Upper lobe of left lung (tissue), 6 donors: ENCODE results near the gene TXNRD2. TPM values are rescaled to one million over a fixed set of nuclear protein-coding genes. Genes with fewer than 3 reads are reported as not detected.

Experiments used
- ATAC-seq, 2 donors: fragments of 200-7000 bp; cut with Tn5 transposase; one replicate each; pipeline ENCODE4 v1.9.1; 2022; ENCODE audit warnings: mild to moderate bottlenecking in 2 of 2, moderate library complexity in 2 of 2; ENCODE audit not compliant: low FRiP score in 2 of 2
- DNase-seq, 2 donors: peaks; one replicate each; pipeline ENCODE4 v3.0.0-alpha.2; 2019 to 2020
- H3K27ac ChIP-seq, 4 donors: fragments of 200-600 bp; sonication (generic); one replicate each; pipeline ENCODE4 v1.5.1; 2016 to 2019
- H3K27me3 ChIP-seq, 4 donors: fragments of 200-600 bp; sonication (generic); one replicate each; pipeline ENCODE4 v1.5.1; 2017 to 2019
- H3K36me3 ChIP-seq, 4 donors: fragments of 200-600 bp; sonication (generic); one replicate each; pipeline ENCODE4 v1.5.1; 2016 to 2019
- H3K4me1 ChIP-seq, 4 donors: fragments of 200-600 bp; sonication (generic); one replicate each; pipeline ENCODE4 v1.5.1; 2018 to 2019
- H3K4me3 ChIP-seq, 4 donors: fragments of 200-600 bp; sonication (generic); one replicate each; pipeline ENCODE4 v1.5.1; 2017 to 2019; ENCODE audit warnings: mild to moderate bottlenecking in 2 of 4, moderate library complexity in 1 of 4
- H3K9me3 ChIP-seq, 4 donors: fragments of 200-600 bp; sonication (generic); one replicate each; pipeline ENCODE4 v1.5.1; 2018 to 2019
- EP300 ChIP-seq, 4 donors: sonication (generic); formaldehyde crosslinking; IDR thresholded peaks; one replicate each; pipeline ENCODE4 v1.5.1; 2017; ENCODE audit warnings: antibody characterized with exemption in 4 of 4, control low read depth in 2 of 4
- POLR2A ChIP-seq, 4 donors: fragments of 450-650 bp; IDR thresholded peaks; one replicate each; pipeline ENCODE4 v1.5.1; 2016 to 2017; ENCODE audit warnings: antibody characterized with exemption in 4 of 4, mild to moderate bottlenecking in 2 of 4
- POLR2AphosphoS5 ChIP-seq, 2 donors: sonication (generic); formaldehyde crosslinking; IDR thresholded peaks; one replicate each; pipeline ENCODE4 v1.5.1; 2017; ENCODE audit warnings: antibody characterized with exemption in 2 of 2
- WGBS, 2 donors: methylation state at CpG; one replicate each; pipeline ENCODE4 v1.1.5; 2017 to 2018; 5-methylcytosine and 5-hydroxymethylcytosine counted together
- total RNA-seq, 6 donors: library from RNA; depleted of rRNA in 4 of 6; stranded (reverse); fragments of >200 nt in 4 of 6; gene quantifications; one replicate each; pipeline versions ENCODE4 v1.1.0 to v1.2.1, GENCODE V29; 2016 to 2021
- TF ChIP-seq, protein P1 (sequence below), 6 experiments: fragments of 450-650 bp in 4 of 6; fragments of 200-600 bp in 2 of 6; sonication (generic) in 2 of 6; IDR thresholded peaks; one replicate each; pipeline ENCODE4 v1.5.1; 2016 to 2019; ENCODE audit warnings: antibody characterized with exemption in 6 of 6
- donor health status: DM: no; HTN: no; CAD: no; lungs with moderate emphysema.
- donor health status: DM: no; HTN: yes; CAD: no; lungs with severe emphysema.

The TXNRD2 gene
- total RNA-seq, 6 donors from 2014 or later: 29.6 to 78.6 (median 49.3) TPM

DNA sequence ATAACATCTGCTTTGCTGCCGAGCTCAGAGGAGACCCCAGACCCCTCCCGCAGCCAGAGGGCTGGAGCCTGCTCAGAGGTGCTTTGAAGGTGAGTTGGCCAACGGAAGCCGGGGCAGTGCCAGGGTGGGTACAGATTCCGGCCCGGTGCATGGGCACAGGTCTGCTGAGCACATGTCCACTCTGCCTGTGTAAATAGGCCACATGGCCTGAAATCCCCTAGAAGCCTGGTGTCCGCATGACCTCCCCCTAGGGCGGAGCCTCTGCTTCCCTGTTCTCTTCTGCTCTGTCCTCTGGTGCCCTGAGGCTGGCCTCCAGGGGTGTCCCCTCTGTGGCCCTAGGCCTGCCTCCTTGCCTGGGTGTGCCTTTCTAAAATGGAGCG lies 19.6 kb upstream of the TXNRD2 start:
- H3K27me3 ChIP-seq: no peaks in the 10 kb centered on the region
- ATAC-seq (no peak), DNase-seq (no peak)
- 92% methylated on average over 2 to 9 of the region's 9 CpGs for WGBS, 2 donors
- H3K4me1 ChIP-seq: peaks cover 14 to 48% (median 29%) of the 10 kb centered on the region in 4 donors
- peaks cover 0 to 22% (median 13%) of the 10 kb centered on the region in 4 donors for H3K36me3 ChIP-seq
- TF ChIP-seq POLR2A (IDR thresholded peaks at IDR 0.05): no peak
- no peak for TF ChIP-seq POLR2AphosphoS5 (IDR thresholded peaks at IDR 0.05)
- no peak for TF ChIP-seq EP300 (IDR thresholded peaks at IDR 0.05)
- H3K9me3 ChIP-seq: no peaks in the 10 kb centered on the region
- no peak overlapping the region for H3K27ac ChIP-seq
- H3K4me3 ChIP-seq: no peak overlapping the region

DNA sequence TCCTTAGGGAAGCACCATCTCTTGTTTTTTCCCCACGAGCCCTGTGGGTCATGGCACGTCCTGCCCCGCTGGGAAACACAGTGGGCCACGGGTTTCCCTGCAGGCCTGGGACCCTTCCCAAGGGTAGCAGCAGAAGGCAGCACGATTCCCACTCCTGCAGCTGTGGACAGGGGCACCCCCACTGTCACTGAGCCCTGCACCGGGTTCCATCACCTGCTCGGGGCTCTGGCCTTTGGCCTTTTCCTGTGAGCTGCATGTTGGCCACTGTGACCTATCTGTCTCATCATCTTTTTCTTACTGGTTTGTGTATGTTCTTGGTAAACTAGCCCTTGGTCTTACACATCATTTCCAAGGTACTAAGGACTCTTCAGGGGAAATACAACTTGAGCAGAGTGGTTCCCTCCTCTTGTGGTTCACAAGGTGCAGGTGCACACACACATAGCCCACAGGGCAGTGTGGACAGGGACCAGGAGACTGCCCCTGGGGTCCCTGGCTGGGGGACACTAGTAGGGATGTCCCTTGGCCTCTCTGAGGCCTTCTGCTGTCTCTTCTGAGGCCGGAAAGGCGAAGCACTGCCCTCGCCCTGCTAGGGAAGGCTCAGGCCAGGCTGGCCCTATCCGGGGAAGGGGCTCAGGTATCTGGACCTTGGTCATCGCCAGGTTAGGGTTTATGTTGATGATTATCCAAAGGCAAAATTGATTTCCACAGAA lies 19.0 kb upstream of the TXNRD2 start:
- TF ChIP-seq EP300 (IDR thresholded peaks at IDR 0.05) (no peak), POLR2AphosphoS5 (IDR thresholded peaks at IDR 0.05) (no peak), POLR2A (IDR thresholded peaks at IDR 0.05) (no peak)
- TF ChIP-seq, protein P1, sequence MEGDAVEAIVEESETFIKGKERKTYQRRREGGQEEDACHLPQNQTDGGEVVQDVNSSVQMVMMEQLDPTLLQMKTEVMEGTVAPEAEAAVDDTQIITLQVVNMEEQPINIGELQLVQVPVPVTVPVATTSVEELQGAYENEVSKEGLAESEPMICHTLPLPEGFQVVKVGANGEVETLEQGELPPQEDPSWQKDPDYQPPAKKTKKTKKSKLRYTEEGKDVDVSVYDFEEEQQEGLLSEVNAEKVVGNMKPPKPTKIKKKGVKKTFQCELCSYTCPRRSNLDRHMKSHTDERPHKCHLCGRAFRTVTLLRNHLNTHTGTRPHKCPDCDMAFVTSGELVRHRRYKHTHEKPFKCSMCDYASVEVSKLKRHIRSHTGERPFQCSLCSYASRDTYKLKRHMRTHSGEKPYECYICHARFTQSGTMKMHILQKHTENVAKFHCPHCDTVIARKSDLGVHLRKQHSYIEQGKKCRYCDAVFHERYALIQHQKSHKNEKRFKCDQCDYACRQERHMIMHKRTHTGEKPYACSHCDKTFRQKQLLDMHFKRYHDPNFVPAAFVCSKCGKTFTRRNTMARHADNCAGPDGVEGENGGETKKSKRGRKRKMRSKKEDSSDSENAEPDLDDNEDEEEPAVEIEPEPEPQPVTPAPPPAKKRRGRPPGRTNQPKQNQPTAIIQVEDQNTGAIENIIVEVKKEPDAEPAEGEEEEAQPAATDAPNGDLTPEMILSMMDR (IDR thresholded peaks at IDR 0.05): no peak
- DNase-seq: no peak
- Histone ChIP-seq H3K36me3 (peaks cover 0 to 21% (median 13%) of the 10 kb centered on the region in 4 donors), H3K4me1 (peaks cover 14 to 48% (median 29%) of the 10 kb centered on the region in 4 donors), H3K9me3 (no peaks in the 10 kb centered on the region), H3K27ac (no peak overlapping the region), H3K4me3 (no peak overlapping the region), H3K27me3 (no peaks in the 10 kb centered on the region)
- WGBS, 2 donors: 87 to 88% methylated on average over 5 to 12 of the region's 12 CpGs
- no peak for ATAC-seq

DNA sequence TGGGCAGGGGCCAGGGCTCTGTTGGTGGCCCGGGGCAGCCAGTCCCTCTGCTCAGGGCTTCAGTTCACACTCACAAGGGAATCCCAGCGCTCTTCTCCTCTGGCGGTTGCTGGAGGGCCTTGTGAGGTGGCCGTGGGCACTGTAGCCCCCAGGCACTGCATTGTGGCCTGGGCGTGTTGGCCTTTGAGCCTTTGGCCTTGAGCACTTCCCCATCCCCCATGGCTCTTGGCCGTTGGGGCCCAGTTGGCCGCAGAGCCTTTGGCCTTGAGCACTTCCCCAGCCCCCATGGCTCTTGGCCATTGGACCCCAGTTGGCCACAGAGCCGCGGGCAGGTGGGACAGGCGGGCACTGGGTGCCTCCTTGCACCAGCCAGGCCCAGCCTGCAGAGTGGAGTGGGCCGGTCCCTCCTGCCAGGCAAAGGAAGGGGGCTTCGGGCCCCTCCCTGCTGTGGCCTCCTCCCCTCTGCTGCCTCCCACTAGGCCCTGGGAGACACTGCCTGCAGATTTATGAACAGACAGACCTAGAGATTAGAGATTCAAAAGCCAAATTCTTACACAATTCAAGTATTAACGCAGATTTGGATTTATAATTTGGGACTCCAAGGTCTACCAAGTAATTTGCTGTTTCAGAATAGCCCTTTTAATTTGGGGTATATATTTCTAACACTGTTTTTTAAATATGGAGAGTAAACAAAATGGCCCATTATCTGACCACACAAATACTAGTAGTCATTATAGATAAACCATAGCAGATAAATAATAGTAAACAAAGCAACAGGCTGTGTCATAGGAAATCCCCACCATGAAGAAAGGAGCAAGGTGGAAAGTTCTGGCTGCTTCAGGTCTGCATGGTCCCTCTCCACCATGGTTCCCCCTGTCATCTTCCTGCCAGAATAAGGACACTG lies 18.2 kb upstream of the TXNRD2 start:
- WGBS, 2 donors: 64 to 68% methylated on average over 2 to 6 of the region's 13 CpGs
- H3K27me3 ChIP-seq: no peaks in the 10 kb centered on the region
- DNase-seq (no peak), ATAC-seq (peak in 1 of 2 donors; percentile 38)
- TF ChIP-seq POLR2A (IDR thresholded peaks at IDR 0.05): no peak
- TF ChIP-seq POLR2AphosphoS5 (IDR thresholded peaks at IDR 0.05): no peak
- TF ChIP-seq EP300 (IDR thresholded peaks at IDR 0.05): no peak
- TF ChIP-seq, protein P1 (IDR thresholded peaks at IDR 0.05): no peak
- peak overlapping the region in 3 of 4 donors; percentile 37 to 58 (median 46) for H3K27ac ChIP-seq
- H3K4me1 ChIP-seq: peaks cover 14 to 48% (median 32%) of the 10 kb centered on the region in 4 donors
- peaks cover 0 to 14% (median 11%) of the 10 kb centered on the region in 4 donors for H3K36me3 ChIP-seq
- H3K4me3 ChIP-seq: peak overlapping the region in 3 of 4 donors; percentile 11 to 40 (median 29)
- H3K9me3 ChIP-seq: no peaks in the 10 kb centered on the region

DNA sequence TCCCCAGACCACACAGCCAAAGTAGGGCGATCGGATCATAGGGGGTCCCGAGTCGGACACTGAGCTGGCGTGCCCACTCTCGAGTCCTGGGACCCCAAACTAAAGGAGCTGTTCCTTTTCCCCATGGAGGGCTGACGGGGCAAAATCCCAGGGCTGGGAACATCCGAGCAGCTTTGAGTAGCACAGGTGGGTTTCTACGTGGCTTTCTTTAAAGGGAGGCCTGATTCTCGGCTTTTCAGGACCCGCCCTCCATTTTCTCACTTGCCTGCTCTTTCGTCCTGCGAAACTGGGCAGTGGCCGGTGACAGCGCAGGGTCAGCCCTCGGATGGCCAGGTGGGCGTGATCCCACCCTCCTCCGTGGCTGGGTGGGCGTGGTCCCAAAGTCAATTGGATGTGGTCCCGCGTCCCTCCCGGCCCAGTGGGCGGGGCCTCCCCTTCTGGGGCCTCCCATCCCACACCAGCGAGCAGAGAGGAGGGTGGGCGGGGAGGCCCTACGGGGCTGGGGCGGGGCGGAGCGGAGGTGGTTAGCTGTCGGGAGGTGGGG lies 17.5 kb upstream of the TXNRD2 start:
- Histone ChIP-seq H3K9me3 (no peaks in the 10 kb centered on the region), H3K4me3 (peak overlapping the region in 3 of 4 donors; percentile 11 to 40 (median 29)), H3K4me1 (peaks cover 14 to 48% (median 33%) of the 10 kb centered on the region in 4 donors), H3K27ac (peak overlapping the region in 3 of 4 donors; percentile 37 to 58 (median 46)), H3K36me3 (peaks cover 0 to 8% (median 5%) of the 10 kb centered on the region in 4 donors), H3K27me3 (no peaks in the 10 kb centered on the region)
- ATAC-seq (peak; percentile 61 to 82), DNase-seq (peak; percentile 88 to 91)
- TF ChIP-seq POLR2AphosphoS5 (IDR thresholded peaks at IDR 0.05) (peak in 1 of 2 donors; percentile 46), POLR2A (IDR thresholded peaks at IDR 0.05) (peak in 1 of 4 donors; percentile 18)
- TF ChIP-seq, protein P1 (IDR thresholded peaks at IDR 0.05): no peak
- WGBS, 2 donors: 53 to 71% methylated on average over 17 to 22 of the region's 30 CpGs
